ENCODE measurements around the gene CUX1. TPM values are rescaled to one million over a fixed set of nuclear protein-coding genes. Genes with fewer than 3 reads are reported as not detected.

Gene CUX1
- total and polyA plus RNA-seq, 10 of the 15 experiments (the other 5 are each of a cell fraction or from before 2014, with no cell fraction given) = 6.1 to 48.6 (median 25.9) TPM

DNA sequence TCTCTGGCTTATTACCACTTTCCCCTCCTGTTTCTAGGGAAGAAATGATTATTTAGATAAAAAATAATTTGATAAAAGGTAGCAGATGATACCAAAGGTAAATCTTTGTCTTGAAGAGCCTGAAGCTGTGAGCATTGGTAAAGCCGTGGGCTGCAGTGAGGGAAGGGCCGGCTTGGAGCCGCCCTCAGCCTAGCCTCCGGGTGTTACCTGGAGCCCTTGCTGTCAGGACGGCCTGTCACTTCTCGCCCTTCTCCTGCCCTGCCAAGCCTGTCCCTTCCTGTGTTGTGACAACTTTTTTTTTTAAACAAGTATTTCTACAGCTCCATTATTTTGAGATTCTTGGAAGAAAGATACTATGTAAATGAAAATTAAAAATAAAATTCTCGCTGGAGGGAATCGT is 7.0 kb downstream of the CUX1 start (continued):
- TF ChIP-seq SPI1 (IDR thresholded peaks at IDR 0.05; ENCODE audit: borderline replicate concordance, insufficient read depth, low read depth, low read length) (no peak), RB1 (IDR thresholded peaks at IDR 0.05; ENCODE audit: borderline replicate concordance) (no peak), MYC (IDR thresholded peaks at IDR 0.05; ENCODE audit: insufficient read depth, insufficient read length, insufficient replicate concordance, low read length, severe bottlenecking) (no peak), NR2F1 (conservative IDR thresholded peaks at IDR 0.05) (no peak)

- H3K9me3 ChIP-seq (replicated peaks; ENCODE audit: control insufficient read depth, insufficient read depth, low read length) = no peaks in the 10 kb centered on the region
- DNase-seq (ENCODE audit: low read depth, low spot score) (no peak), ATAC-seq (no peak), FAIRE-seq (no peak)
- SMC1A ChIA-PET (ENCODE audit: uncharacterized antibody, unreplicated experiment) = interaction anchor here (1.8 to 2.5 kb wide), 2 partner anchors 30 to 238 kb away, joined by 4 to 8 read pairs; no protein-coding TSS in a partner anchor
- H3K27ac ChIP-seq (ENCODE audit: control insufficient read depth, insufficient read depth) = no peak overlapping the region
- peaks cover 1 to 13% of the 10 kb centered on the region in 2 experiments; a peak in 2 of 4 replicates for H3K36me3 ChIP-seq (ENCODE audit: control insufficient read depth in 2 of 2, insufficient read depth in 2 of 2, low read length in 1 of 2)
- CTCF ChIA-PET = interaction anchor here (1.0 to 1.5 kb wide), 3 partner anchors 8 to 31 kb away, joined by 3 to 6 read pairs (median 3); partner anchors contain the start of gene CUX1
- no TSS peak for BruUV-seq (replicated peaks)
- no peaks in the 10 kb centered on the region for H3K4me1 ChIP-seq (ENCODE audit: control insufficient read depth, insufficient read depth, low read length)
- POLR2A ChIA-PET = no interaction called here
- H3K27me3 ChIP-seq (replicated peaks in 1 of 2; ENCODE audit: control insufficient read depth in 2 of 2, insufficient read depth in 2 of 2, low read length in 1 of 2) = no peaks in the 10 kb centered on the region
- peaks cover 64% of the 10 kb centered on the region for H3K79me2 ChIP-seq (ENCODE audit: control insufficient read depth, insufficient read depth, low read length)
- no peaks in the 10 kb centered on the region; the same call in 1 of the 2 replicates for H4K20me1 ChIP-seq (ENCODE audit: control insufficient read depth, insufficient read depth)
- H3K9ac ChIP-seq (ENCODE audit: control insufficient read depth, insufficient read depth, low read length) = no peak overlapping the region
- intact Hi-C loops (cut with micrococcal nuclease; ENCODE audit: unreplicated experiment) = no loop called here
- in situ Hi-C loops (cut with MboI) = no loop called here
- H3K4me2 ChIP-seq (ENCODE audit: control insufficient read depth, insufficient read depth) = no peak overlapping the region
- H3K4me3 ChIP-seq = no peak overlapping the region
- no peak overlapping the region for H2AFZ ChIP-seq (ENCODE audit: control insufficient read depth, low read depth, low read length)
- 86% methylated on average over 15 of the region's 15 CpGs for WGBS (ENCODE audit: insufficient coverage, insufficient replicate concordance, low lambda C conversion rate, missing lambda C conversion rate)
- RAD21 ChIA-PET (ENCODE audit: unreplicated experiment) = interaction anchor here (1.5 kb wide), 1 partner anchor 8 kb away, joined by 4 read pairs; the partner anchor contains the start of gene CUX1
- TF ChIP-seq GATAD2B (conservative IDR thresholded peaks at IDR 0.05; ENCODE audit: low read depth) (no peak), RUNX3 (IDR thresholded peaks at IDR 0.05; ENCODE audit: low read length) (no peak), SMARCA5 (IDR thresholded peaks at IDR 0.05) (no peak), NR2F1 (conservative IDR thresholded peaks at IDR 0.05) (no peak), CHD4 (IDR thresholded peaks at IDR 0.05) (no peak), CHD1 (IDR thresholded peaks at IDR 0.05; ENCODE audit: low read depth, low read length) (no peak), USF1 (IDR thresholded peaks at IDR 0.05; ENCODE audit: borderline replicate concordance, extremely low read length, insufficient read depth, low read depth, low read length) (no peak), RBBP5 (conservative IDR thresholded peaks at IDR 0.05) (no peak), PAX8 (IDR thresholded peaks at IDR 0.05) (no peak), CEBPZ (IDR thresholded peaks at IDR 0.05; ENCODE audit: low read depth, low read length) (no peak)
- TF ChIP-seq, protein P1, sequence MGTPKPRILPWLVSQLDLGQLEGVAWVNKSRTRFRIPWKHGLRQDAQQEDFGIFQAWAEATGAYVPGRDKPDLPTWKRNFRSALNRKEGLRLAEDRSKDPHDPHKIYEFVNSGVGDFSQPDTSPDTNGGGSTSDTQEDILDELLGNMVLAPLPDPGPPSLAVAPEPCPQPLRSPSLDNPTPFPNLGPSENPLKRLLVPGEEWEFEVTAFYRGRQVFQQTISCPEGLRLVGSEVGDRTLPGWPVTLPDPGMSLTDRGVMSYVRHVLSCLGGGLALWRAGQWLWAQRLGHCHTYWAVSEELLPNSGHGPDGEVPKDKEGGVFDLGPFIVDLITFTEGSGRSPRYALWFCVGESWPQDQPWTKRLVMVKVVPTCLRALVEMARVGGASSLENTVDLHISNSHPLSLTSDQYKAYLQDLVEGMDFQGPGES (IDR thresholded peaks at IDR 0.05) = no peak
- TF ChIP-seq, protein P2, sequence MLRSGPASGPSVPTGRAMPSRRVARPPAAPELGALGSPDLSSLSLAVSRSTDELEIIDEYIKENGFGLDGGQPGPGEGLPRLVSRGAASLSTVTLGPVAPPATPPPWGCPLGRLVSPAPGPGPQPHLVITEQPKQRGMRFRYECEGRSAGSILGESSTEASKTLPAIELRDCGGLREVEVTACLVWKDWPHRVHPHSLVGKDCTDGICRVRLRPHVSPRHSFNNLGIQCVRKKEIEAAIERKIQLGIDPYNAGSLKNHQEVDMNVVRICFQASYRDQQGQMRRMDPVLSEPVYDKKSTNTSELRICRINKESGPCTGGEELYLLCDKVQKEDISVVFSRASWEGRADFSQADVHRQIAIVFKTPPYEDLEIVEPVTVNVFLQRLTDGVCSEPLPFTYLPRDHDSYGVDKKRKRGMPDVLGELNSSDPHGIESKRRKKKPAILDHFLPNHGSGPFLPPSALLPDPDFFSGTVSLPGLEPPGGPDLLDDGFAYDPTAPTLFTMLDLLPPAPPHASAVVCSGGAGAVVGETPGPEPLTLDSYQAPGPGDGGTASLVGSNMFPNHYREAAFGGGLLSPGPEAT (IDR thresholded peaks at IDR 0.05; ENCODE audit: low read depth) = no peak
Observed at GRCh38 chr7:101826081-101826835, 8.8 kb downstream of the CUX1 start.
